ELF-1 (cell line): ENCODE results near the gene CLDN9.
"Not testable (repeated sequence)": the region's sequence is repeated elsewhere in the genome, so short reads cannot be mapped to it uniquely, and the experiment has no call there.

Experiments
- DNase-seq: peaks from one replicate; pipeline ENCODE4 v3.0.0-alpha.2; 2016; ENCODE audit warnings: low read depth, low spot score

Gene CLDN9

GRCh38 chr16:3030222-3031212, 17.8 kb downstream of the CLDN9 start:
- no peak for DNase-seq

DNA sequence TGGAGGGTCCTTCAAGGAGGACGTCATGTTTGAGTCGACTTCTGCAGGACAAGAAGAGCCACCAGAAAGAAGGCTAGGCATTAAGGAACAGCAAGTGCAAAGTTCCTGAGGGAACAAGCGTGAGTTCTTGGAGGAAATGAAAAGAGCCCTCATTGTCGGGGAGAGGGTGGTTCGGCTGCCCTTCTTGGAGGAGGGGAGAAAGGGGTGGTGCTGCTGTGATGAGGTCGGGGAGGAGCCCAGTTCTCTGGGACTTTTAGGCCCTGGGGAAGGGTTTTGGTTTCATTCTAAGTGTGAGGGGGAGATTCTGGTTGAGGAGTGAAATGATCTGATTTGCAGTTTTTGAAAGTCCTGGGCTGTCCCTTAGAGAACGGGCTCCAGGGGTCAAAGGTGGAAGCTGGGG, 19.9 kb downstream of the CLDN9 start:
- DNase-seq, result no peak

DNA sequence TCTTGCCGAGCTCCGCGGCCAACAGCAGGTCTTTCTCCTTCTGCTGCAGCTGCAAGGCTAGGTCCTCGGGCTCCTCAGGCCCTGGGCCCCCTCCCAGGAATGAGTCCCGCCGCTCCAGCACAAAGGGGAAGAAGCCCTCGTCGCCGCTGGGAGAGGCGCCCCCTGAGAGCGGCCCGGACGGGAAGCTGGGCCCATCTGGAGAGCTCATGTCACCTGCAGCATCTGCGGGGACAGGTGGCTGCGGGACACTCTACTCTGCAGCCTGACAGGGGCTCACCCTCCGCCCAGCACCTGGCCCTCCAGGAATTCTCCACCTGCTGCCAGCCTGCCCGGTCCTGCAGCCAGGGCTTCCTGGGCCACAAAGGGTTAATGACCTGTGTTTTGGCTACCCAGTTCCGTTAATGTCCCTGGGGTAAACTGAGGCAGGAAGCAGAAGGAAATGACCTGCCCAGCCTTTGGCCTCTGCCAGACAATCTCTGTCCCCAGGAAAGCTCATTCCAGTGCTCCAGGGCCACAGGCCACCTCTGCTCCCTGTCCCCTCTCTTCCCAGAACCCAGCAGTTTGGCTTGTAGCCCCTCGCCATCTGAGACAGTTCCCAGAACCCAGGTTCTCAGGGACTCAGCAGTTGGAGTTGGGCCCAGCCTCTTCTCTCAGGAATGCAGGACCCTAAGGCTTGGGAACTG, 22.7 kb downstream of the CLDN9 start:
- DNase-seq, result no peak

DNA sequence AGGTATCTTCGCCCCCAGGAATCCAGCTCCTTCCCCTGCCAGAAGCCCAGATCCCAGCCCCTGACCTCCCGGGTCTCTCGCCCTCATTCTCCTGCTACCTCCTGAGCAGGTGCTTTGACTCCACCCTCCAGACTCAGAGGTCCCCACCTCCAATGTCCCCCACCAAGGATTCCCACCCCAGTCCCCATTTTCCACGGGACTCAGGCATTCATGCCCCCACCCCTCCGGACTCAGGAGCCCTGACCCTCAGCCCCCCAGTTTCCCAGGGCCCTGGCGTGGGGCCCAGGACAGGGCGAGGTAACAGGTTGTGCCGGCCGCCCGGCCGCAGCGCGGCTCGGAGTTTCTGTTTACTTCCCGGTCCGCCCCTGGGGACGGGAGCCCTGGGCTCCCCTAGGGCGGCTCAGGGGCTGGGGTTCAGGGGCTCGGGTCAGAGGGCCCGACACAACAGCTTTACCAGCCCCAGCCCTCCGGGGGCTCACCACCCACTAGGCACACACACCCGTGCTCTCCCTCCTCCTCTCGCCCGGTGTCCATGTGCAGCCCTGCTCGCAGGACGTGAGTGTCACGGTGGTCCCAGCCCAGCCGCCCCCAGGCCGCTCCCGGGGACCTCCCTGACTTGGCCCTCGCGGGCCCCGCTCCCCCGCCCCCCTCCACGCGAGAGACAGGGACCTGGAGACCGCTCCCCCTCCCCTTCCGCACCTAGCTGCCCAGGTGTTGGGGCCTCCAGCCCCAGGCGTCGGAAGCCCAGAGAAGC, 23.4 kb downstream of the CLDN9 start:
- no peak for DNase-seq

GRCh38 chr16:3036726-3037315, 24.1 kb downstream of the CLDN9 start, which contains the start of gene BICDL2:
Gene BICDL2 (minus strand): TSS chr16:3036944. CDS start chr16:3035496, 1,448 bp downstream.
- peak; percentile 7 for DNase-seq

DNA sequence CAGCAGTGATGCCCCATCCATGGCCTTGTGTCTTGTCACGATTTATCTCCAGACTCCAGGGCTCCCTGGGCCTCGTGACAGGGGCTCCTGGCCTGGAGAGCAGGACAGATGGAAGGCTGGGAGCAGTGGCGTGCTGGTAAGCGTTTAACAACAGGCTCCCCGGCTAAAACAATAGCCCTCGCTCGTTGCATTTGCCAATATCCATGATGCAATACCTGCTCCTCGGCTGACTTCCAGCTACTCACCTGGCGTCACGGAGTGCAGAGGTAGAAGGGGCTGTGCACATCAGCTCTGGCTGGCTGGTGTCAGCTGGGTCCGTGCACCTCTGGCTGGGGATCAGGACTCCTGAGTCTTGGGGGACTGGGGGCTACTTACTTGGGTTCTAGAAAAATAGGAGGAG, 25.5 kb downstream of the CLDN9 start:
- peak; percentile 46 for DNase-seq

DNA sequence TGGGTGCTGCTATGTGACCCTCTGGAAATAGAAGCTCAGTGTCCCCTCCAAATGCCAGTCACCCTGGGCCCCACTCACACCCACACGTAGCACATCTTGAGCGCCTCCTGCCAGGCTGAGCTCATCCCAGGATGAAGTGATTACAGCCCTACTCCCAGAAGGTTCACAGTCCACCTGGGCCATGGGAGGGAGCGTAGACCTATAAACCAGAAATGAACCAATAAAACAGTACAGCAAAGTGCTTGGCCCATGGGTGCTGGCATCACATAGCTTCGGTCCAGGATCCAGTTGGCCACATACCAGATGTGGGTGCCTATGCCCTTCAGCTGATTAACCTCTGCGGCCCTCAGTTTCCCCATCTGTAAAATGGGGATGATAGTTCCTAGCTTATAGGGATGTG, 26.2 kb downstream of the CLDN9 start:
- no peak for DNase-seq

GRCh38 chr16:3042376-3042775, 29.7 kb downstream of the CLDN9 start:
- no peak for DNase-seq

- no peak for DNase-seq
Measured at GRCh38 chr16:3044708-3045107, 32.0 kb downstream of the CLDN9 start.

DNA sequence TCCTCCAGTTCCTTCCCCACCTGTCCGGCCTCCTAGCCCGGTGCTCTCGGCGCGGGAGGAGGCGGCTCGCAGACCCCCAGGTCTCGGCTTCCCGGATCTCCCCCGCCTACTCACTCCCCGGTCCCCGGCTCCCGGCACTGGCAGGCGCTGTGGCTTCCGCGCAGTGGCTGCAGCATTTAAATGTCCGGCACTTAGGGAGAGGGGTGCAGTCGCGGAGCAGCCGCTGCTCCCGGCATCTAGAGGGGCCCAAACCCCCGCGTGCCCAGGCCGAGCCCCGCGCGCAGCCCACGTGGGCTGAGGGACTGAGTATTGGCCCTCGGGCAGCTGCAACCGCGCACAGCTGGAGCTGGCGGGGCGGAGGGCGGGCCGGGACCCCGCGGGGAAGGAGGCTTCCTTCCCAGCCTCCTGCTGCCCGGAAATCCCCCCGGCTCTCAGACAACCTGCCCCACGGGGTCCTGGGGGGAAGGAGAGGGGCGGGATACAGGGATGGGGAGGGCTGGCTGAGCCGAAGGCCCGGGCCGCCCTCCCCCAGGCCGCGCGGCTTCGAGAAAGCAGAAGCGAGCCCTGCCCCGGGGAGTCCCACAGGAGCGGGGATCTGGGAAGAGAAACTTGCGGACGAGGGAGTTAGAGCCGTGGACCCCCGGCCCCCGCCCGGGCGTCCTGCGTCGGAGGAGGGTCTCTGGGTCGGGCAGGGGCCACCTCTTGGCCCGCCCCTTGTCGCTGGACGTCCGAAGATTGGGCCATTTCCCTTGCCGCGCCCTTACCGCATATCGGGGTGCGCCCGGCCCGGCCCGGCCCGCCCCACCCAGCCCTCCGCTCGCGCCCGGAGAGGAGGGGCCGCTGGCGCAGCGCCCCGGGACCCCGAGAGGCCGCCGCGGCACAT, 33.3 kb downstream of the CLDN9 start, which contains the start of gene MMP25:
Gene MMP25, plus strand, starts transcription at position 804 of the 883 bp plus-strand sequence. CDS start 357 bp downstream, outside the sequence.
- DNase-seq, result peak; percentile 32

- DNase-seq, result no peak
Measured at GRCh38 chr16:3046641-3047386, 34.1 kb downstream of the CLDN9 start.

GRCh38 chr16:3047387-3047720, 34.6 kb downstream of the CLDN9 start:
- DNase-seq, result no peak

- DNase-seq, result no peak
Measured at GRCh38 chr16:3049921-3050481, 37.3 kb downstream of the CLDN9 start.

DNA sequence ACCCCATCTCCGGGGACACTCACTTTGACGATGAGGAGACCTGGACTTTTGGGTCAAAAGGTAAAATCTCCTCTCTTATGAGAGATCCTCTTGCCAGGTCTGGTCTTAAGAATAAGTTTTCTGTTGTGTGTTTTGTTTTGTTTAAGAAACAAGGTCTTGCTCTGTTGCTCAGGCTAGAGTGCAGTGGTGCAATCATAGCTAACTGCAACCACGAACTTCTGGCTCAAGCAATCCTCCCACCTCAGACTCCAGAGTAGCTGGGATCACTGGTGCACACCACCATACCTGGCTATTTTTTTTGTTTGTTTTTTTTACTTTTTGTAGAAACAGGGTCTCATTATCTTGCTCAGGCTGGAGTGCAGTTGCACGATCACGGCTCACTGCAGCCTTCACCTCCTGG, 37.8 kb downstream of the CLDN9 start:
- DNase-seq, result no peak

DNA sequence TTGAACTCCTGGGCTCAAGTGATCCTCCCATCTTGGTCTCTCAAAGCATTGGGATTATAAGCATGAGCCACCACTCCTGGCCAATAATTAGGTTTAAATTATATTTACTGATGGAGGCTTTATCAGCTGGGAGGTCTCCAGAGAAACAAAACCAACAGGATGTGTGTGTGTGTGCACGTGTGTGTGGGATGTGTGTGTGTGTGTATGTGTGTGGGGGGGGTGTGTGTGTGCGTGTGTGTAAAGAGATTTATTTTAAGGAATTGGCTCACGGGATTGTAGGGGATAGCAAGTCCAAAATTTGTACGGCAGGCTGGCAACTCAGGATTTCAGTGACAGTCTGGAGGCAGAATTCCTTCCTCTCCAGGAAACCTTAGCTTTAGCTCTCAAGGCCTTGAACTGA, 38.3 kb downstream of the CLDN9 start:
- no peak for DNase-seq

GRCh38 chr16:3051494-3051893, 38.8 kb downstream of the CLDN9 start:
- no peak for DNase-seq

- DNase-seq, result not testable (repeated sequence)
Measured at GRCh38 chr16:3052571-3053329, 40.0 kb downstream of the CLDN9 start.

GRCh38 chr16:3053330-3053710, 40.6 kb downstream of the CLDN9 start:
- not testable (repeated sequence) for DNase-seq
